RPMI7951 (cell line): ENCODE data around the gene MYO3B. TPM values are rescaled to one million over a fixed set of nuclear protein-coding genes. Genes with fewer than 3 reads are reported as not detected.
"Not testable (repeated sequence)": the region's sequence is repeated elsewhere in the genome, so short reads cannot be mapped to it uniquely, and the experiment has no call there.

ENCODE experiments used
- DNase-seq: peaks from one replicate; pipeline ENCODE4 v3.0.0-alpha.2; 2012; ENCODE audit warnings: low read depth
- total RNA-seq: library from RNA; depleted of rRNA; stranded (reverse); fragments of >200 nt; shearing (Covaris generic); gene quantifications from 2 replicates; pipeline ENCODE4 v1.2.3, GENCODE V29; 2014

Gene MYO3B
- total RNA-seq, 1 experiment from 2014 or later = 0.12 TPM

GRCh38 chr2:170213281-170213625 is 35.3 kb downstream of the MYO3B start:
- not testable (repeated sequence) for DNase-seq

GRCh38 chr2:170213651-170214050 is 35.7 kb downstream of the MYO3B start:
- no peak for DNase-seq

- DNase-seq = no peak
These were observed 36.5 kb downstream of the MYO3B start for GRCh38 chr2:170214309-170214948.

- DNase-seq = no peak
These were observed 37.1 kb downstream of the MYO3B start for GRCh38 chr2:170215021-170215420.

GRCh38 chr2:170216428-170216827 is 38.5 kb downstream of the MYO3B start:
- DNase-seq = no peak

- DNase-seq = no peak
These were observed 39.0 kb downstream of the MYO3B start for GRCh38 chr2:170216981-170217380.

GRCh38 chr2:170217778-170218251 is 39.9 kb downstream of the MYO3B start:
- peak; percentile 28 for DNase-seq

GRCh38 chr2:170218456-170218855 is 40.5 kb downstream of the MYO3B start:
- DNase-seq = no peak

GRCh38 chr2:170218931-170219330 is 41.0 kb downstream of the MYO3B start:
- no peak for DNase-seq

GRCh38 chr2:170221317-170222288 is 43.7 kb downstream of the MYO3B start:
- no peak for DNase-seq

- no peak for DNase-seq
These were observed 44.4 kb downstream of the MYO3B start for GRCh38 chr2:170222298-170222697.

GRCh38 chr2:170222842-170223241 is 44.9 kb downstream of the MYO3B start:
- DNase-seq = no peak

GRCh38 chr2:170224692-170225294 is 46.8 kb downstream of the MYO3B start:
- DNase-seq = no peak

GRCh38 chr2:170226216-170226615 is 48.3 kb downstream of the MYO3B start:
- no peak for DNase-seq

GRCh38 chr2:170227507-170227947 is 49.6 kb downstream of the MYO3B start:
- DNase-seq = no peak

- DNase-seq = no peak
These were observed 50.0 kb downstream of the MYO3B start for GRCh38 chr2:170227951-170228350.

GRCh38 chr2:170228429-170228828 is 50.5 kb downstream of the MYO3B start:
- DNase-seq = no peak

GRCh38 chr2:170229125-170229524 is 51.2 kb downstream of the MYO3B start:
- no peak for DNase-seq

GRCh38 chr2:170229744-170230143 is 51.8 kb downstream of the MYO3B start:
- peak; percentile 7 for DNase-seq

- DNase-seq = peak; percentile 28
These were observed 58.1 kb downstream of the MYO3B start for GRCh38 chr2:170235860-170236679.

- no peak for DNase-seq
These were observed 58.7 kb downstream of the MYO3B start for GRCh38 chr2:170236680-170237047.
